ENCODE data around the gene NKAIN4.

NKAIN4 gene

DNA sequence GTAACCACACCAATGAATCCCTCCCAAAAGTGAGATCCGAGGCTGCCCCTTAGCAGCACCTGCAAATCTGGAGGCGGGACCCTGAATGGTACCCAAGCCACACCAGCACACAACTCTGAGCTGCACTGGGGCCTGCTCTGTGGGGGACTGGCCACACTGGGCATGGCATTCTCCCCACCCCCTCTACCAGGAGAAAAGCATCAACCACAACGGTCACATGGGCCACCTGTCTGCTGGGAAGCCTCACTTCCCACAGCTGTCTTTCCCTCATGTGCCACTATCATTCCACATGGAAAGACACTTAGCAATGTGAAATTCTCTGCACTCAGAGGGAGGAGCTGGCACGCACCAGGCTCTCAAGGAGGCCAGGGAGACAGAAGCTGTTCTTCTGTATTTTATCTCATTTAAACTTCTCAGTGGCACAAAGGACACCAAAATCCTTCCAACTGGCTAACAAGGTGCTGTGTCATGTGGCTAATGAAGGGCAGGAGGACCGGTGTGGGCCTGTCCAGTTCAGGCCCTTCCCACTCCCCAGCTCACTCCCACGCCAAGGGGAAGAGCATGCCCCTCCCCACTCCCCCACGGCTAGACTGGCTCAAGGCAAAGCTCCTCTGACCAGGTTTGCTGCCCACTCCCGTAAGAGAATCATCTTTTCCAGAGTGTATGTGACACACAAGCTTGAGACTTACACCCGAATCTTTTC, 57.3 kb downstream of the NKAIN4 start:
- H3K9ac ChIP-seq (ENCODE audit: insufficient read length, low read depth): no peak overlapping the region
- H3K9me3 ChIP-seq (ENCODE audit: insufficient read depth, low read length): no peaks in the 10 kb centered on the region
- H3K27me3 ChIP-seq (ENCODE audit: insufficient read depth, insufficient read length): no peaks in the 10 kb centered on the region
- TF ChIP-seq YY1 (IDR thresholded peaks at IDR 0.05; ENCODE audit: insufficient read depth, insufficient read length) (no peak), SUZ12 (IDR thresholded peaks at IDR 0.05; ENCODE audit: extremely low read depth, insufficient read depth, insufficient read length) (no peak), ZNF274 (IDR thresholded peaks at IDR 0.05; ENCODE audit: low read depth, low read length) (no peak)
- no peak for DNase-seq (ENCODE audit: low read depth, low spot score)
- H3K4me1 ChIP-seq (ENCODE audit: insufficient read depth, insufficient read length): peaks cover 6% of the 10 kb centered on the region
- H3K4me3 ChIP-seq (ENCODE audit: insufficient read length, low read depth): no peak overlapping the region
- peaks cover 72% of the 10 kb centered on the region for H3K36me3 ChIP-seq (ENCODE audit: insufficient read depth, insufficient read length, low read length)

DNA sequence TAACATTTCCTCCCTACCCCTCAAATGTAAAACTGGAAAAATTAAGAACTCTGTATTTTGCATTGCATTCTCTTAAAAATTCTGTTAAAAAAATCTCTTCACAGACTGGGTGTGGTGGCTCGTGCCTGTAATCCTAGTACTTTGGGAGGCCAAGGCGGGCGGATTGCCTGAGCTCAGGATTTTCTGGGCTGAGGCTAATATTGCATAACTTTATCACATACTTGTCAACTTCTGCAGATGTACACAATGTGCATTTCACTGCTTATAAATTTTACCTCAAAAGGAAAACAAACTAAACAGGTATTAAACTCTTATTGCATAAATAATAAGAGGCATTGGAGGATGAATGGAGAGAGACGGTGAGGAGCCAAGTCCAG, 59.5 kb downstream of the NKAIN4 start:
- Histone ChIP-seq H3K9me3 (ENCODE audit: insufficient read depth, low read length) (no peaks in the 10 kb centered on the region), H3K9ac (ENCODE audit: insufficient read length, low read depth) (no peak overlapping the region), H3K36me3 (ENCODE audit: insufficient read depth, insufficient read length, low read length) (peaks cover 50% of the 10 kb centered on the region), H3K27me3 (ENCODE audit: insufficient read depth, insufficient read length) (no peaks in the 10 kb centered on the region), H3K4me3 (ENCODE audit: insufficient read length, low read depth) (no peak overlapping the region), H3K4me1 (ENCODE audit: insufficient read depth, insufficient read length) (peaks cover 6% of the 10 kb centered on the region)
- no peak for DNase-seq (ENCODE audit: low read depth, low spot score)
- TF ChIP-seq YY1 (IDR thresholded peaks at IDR 0.05; ENCODE audit: insufficient read depth, insufficient read length) (no peak), SUZ12 (IDR thresholded peaks at IDR 0.05; ENCODE audit: extremely low read depth, insufficient read depth, insufficient read length) (no peak), ZNF274 (IDR thresholded peaks at IDR 0.05; ENCODE audit: low read depth, low read length) (no peak)

DNA sequence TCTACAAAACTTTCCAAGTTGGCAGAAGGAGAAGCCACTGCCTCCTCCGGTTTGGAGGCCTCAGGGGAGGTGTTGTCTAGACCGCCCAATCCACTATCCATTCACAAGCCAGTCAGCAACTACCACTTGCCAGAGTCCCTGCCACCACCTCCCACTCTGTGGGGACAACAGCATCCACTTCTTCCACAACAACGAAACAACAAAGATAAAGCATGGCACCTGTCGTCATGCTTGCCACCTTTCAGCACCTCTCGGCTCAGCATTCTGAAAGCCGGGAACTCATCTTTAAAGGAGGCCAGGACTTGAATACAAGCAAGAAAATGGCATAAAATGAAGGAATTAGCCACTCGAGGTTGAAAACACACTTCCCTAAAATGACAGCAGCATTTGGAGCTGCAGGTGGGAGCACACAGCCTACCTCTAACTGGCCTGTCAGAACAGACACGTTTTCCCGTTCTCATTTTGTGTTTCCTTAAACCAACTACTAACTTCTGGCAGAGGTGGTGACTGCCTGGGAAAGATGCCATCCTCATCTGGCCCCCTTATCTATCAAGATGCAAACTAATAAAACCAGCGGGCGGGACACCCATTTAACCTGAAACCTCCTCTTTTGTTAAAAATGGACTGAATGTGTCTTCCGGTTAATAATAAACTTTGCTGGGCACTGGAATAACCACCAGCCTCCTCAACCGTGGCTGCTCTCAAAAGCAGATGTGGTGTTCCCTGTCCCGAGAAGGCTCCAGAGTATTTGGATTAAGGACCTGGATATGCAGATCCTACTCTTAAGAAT, 60.1 kb downstream of the NKAIN4 start:
- H3K4me3 ChIP-seq (ENCODE audit: insufficient read length, low read depth): no peak overlapping the region
- DNase-seq (ENCODE audit: low read depth, low spot score): no peak
- H3K4me1 ChIP-seq (ENCODE audit: insufficient read depth, insufficient read length): peaks cover 6% of the 10 kb centered on the region
- H3K9me3 ChIP-seq (ENCODE audit: insufficient read depth, low read length): no peaks in the 10 kb centered on the region
- peaks cover 44% of the 10 kb centered on the region for H3K36me3 ChIP-seq (ENCODE audit: insufficient read depth, insufficient read length, low read length)
- no peaks in the 10 kb centered on the region for H3K27me3 ChIP-seq (ENCODE audit: insufficient read depth, insufficient read length)
- no peak for TF ChIP-seq YY1 (IDR thresholded peaks at IDR 0.05; ENCODE audit: insufficient read depth, insufficient read length)
- no peak for TF ChIP-seq SUZ12 (IDR thresholded peaks at IDR 0.05; ENCODE audit: extremely low read depth, insufficient read depth, insufficient read length)
- no peak for TF ChIP-seq ZNF274 (IDR thresholded peaks at IDR 0.05; ENCODE audit: low read depth, low read length)
- no peak overlapping the region for H3K9ac ChIP-seq (ENCODE audit: insufficient read length, low read depth)

DNA sequence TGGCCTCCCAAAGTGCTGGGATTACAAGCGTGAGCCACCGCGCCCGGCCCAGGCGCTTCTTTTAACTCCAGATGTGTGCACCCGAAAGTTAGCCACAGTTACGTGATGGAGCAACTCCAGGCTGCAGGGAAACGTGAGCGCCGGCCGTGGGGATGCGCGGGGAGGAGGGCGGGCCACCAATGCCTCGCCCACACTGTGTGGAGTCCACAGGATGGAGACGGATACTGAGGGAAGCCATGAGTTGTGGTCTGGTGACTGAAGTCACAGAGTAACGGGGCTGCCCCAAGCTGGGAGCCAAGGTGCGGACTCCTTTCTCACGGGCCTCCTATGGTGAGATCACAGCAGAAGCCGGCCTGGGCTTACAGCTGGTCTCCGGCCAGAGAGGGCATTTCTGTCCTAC, 61.5 kb downstream of the NKAIN4 start:
- Histone ChIP-seq H3K4me3 (ENCODE audit: insufficient read length, low read depth) (no peak overlapping the region), H3K9me3 (ENCODE audit: insufficient read depth, low read length) (no peaks in the 10 kb centered on the region), H3K9ac (ENCODE audit: insufficient read length, low read depth) (no peak overlapping the region), H3K27me3 (ENCODE audit: insufficient read depth, insufficient read length) (no peaks in the 10 kb centered on the region), H3K36me3 (ENCODE audit: insufficient read depth, insufficient read length, low read length) (peaks cover 34% of the 10 kb centered on the region), H3K4me1 (ENCODE audit: insufficient read depth, insufficient read length) (peaks cover 6% of the 10 kb centered on the region)
- DNase-seq (ENCODE audit: low read depth, low spot score): no peak
- no peak for TF ChIP-seq YY1 (IDR thresholded peaks at IDR 0.05; ENCODE audit: insufficient read depth, insufficient read length)
- TF ChIP-seq ZNF274 (IDR thresholded peaks at IDR 0.05; ENCODE audit: low read depth, low read length): no peak
- TF ChIP-seq SUZ12 (IDR thresholded peaks at IDR 0.05; ENCODE audit: extremely low read depth, insufficient read depth, insufficient read length): no peak

DNA sequence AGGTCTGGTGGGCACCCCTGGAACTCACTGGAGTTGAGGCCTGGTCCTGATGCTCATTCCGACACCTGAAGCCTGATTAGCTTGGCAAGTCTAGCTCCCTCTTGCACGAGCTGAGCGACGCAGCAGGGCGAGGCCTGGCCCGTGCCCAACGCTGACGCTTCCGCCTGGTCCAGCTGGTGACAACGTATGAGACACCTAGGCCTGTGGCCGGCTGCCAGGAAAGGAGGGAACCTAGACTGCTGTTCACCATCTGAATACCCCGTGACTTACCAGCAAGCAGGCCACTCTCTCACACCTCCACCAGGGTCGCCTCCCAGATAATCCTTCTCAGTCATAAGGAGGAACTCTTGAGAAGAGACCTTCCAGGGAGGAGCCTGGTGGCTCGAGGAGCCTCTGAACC, 62.9 kb downstream of the NKAIN4 start:
- TF ChIP-seq YY1 (IDR thresholded peaks at IDR 0.05; ENCODE audit: insufficient read depth, insufficient read length) (no peak), ZNF274 (IDR thresholded peaks at IDR 0.05; ENCODE audit: low read depth, low read length) (no peak), SUZ12 (IDR thresholded peaks at IDR 0.05; ENCODE audit: extremely low read depth, insufficient read depth, insufficient read length) (no peak)
- DNase-seq (ENCODE audit: low read depth, low spot score): no peak
- no peaks in the 10 kb centered on the region for H3K9me3 ChIP-seq (ENCODE audit: insufficient read depth, low read length)
- no peak overlapping the region for H3K9ac ChIP-seq (ENCODE audit: insufficient read length, low read depth)
- no peaks in the 10 kb centered on the region for H3K4me1 ChIP-seq (ENCODE audit: insufficient read depth, insufficient read length)
- H3K36me3 ChIP-seq (ENCODE audit: insufficient read depth, insufficient read length, low read length): peaks cover 23% of the 10 kb centered on the region
- peaks cover 4% of the 10 kb centered on the region for H3K27me3 ChIP-seq (ENCODE audit: insufficient read depth, insufficient read length)
- H3K4me3 ChIP-seq (ENCODE audit: insufficient read length, low read depth): no peak overlapping the region

DNA sequence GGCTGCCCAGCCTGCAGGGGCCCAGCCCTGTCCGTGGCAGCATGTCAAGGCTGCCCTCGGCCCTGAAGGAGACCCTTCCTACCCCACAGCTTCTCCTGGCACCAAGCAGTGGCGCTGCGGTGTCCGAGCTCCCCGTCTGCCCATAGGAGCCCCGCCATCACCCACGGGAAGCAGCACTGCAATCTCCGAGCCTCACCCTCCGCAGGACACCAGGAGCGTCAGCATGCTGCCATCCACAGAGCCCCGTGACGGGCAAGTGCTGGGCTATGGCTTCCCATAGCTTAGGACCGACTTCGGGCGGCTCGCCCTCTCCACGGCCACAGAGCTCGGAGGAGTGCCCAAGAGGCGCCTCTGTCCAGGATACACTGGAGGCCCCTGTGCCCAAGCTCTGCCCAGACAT, 63.4 kb downstream of the NKAIN4 start:
- Histone ChIP-seq H3K9ac (ENCODE audit: insufficient read length, low read depth) (no peak overlapping the region), H3K4me3 (ENCODE audit: insufficient read length, low read depth) (no peak overlapping the region)

More for the DNA sequence above, 63.4 kb downstream of the NKAIN4 start:
- Histone ChIP-seq H3K4me1 (ENCODE audit: insufficient read depth, insufficient read length) (no peaks in the 10 kb centered on the region), H3K9me3 (ENCODE audit: insufficient read depth, low read length) (peaks cover 4% of the 10 kb centered on the region; the same call in 1 of the 2 replicates), H3K36me3 (ENCODE audit: insufficient read depth, insufficient read length, low read length) (peaks cover 17% of the 10 kb centered on the region), H3K27me3 (ENCODE audit: insufficient read depth, insufficient read length) (peaks cover 4% of the 10 kb centered on the region)
- TF ChIP-seq SUZ12 (IDR thresholded peaks at IDR 0.05; ENCODE audit: extremely low read depth, insufficient read depth, insufficient read length) (no peak), ZNF274 (IDR thresholded peaks at IDR 0.05; ENCODE audit: low read depth, low read length) (no peak), YY1 (IDR thresholded peaks at IDR 0.05; ENCODE audit: insufficient read depth, insufficient read length) (no peak)
- DNase-seq (ENCODE audit: low read depth, low spot score): no peak

Data from NT2/D1 (cell line).